Measurements from ENCODE around the gene BST2.

BST2 gene

DNA sequence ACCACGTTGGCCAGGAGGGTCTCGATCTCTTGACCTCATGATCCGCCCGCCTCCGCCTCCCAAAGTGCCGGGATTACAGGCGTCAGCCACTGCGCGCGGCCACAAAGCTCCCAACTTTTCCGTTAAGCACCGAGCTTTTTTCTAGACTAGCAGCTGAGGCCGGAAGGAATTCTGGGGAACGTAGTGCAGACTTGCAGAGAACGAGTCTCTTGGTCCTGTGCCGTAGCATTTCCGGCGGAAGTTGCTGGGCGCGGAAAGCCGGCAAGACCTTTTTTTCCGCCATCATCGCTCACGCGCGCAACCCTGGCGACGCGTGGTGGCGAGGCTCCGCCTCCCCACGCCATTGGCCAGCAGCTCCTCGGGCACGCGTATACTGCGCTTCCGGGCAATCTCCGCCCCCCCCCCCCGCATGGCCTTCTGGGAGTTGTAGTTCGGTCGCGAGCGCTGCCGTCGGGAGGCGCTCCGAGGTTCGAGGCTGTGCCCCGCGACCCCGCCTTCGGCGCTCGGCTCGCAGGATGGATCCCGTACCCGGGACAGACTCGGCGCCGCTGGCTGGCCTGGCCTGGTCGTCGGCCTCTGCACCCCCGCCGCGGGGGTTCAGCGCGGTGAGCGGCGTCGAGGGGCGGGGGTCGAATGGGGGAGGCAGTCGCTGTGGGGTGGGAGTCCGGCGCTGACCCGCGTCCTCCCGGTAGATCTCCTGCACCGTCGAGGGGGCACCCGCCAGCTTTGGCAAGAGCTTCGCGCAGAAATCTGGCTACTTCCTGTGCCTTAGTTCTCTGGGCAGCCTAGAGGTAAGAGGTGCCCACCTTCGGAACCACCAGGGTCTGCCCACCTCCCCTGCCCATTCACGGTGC is 14.4 kb upstream of the BST2 start, which contains the start of gene MVB12A:
MVB12A (plus strand) TSS at position 427 of the 854 bp plus-strand sequence; CDS start at position 516, 89 bp downstream.
- peak; percentile 82 to 92 (median 91) for DNase-seq (ENCODE audit: low read depth in 4 of 4, low spot score in 1 of 4)

GRCh38 chr19:17419154-17419620 is 13.8 kb upstream of the BST2 start:
- DNase-seq (ENCODE audit: low read depth in 4 of 4, low spot score in 1 of 4): no peak

DNA sequence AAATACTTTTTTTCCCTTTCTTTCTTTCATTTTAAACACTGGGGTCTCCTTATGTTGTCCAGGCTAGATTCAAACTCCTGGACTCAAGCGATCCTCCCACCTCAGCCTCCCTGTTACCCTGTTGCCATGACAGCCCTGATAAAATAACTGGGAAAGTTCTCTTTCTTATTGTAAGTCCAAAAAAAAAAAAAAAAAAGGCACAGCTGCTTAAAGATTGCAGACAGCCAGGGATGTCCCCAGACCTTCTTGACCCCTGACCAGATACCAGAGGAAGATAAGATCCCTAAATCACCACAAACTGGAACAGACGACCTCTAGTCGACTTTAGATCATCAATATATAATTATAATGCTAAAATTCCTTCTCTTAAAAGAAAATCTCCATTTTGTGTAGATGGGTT is 13.3 kb upstream of the BST2 start:
- no peak for DNase-seq (ENCODE audit: low read depth in 4 of 4, low spot score in 1 of 4)

- DNase-seq (ENCODE audit: low read depth in 4 of 4, low spot score in 1 of 4): no peak
Observed at GRCh38 chr19:17415121-17415520, 9.7 kb upstream of the BST2 start.

- DNase-seq (ENCODE audit: low read depth in 4 of 4, low spot score in 1 of 4): no peak
Observed at GRCh38 chr19:17414097-17414496, 8.7 kb upstream of the BST2 start.

DNA sequence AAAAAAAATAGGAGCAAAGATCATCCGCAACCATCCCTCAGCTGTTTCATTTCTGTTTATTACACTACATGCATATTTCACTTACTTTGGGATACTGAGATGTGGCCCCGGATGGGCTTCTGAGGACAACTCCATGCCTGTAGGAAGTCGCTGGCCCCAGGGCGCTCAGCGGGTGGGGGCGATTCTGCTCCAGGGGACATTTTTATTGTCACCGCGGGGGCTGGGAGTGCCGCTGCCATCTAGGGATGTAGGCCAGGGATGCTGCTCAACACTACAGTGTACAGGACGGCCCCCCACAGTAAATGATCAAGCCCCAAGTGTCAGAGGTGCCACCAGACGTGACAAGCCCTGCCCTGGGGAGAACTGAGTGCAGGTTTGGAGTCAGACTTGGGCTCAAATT is 6.4 kb upstream of the BST2 start:
- no peak for DNase-seq (ENCODE audit: low read depth in 4 of 4, low spot score in 1 of 4)

GRCh38 chr19:17409990-17410389 is 4.6 kb upstream of the BST2 start:
- no peak for DNase-seq (ENCODE audit: low read depth in 4 of 4, low spot score in 1 of 4)

DNA sequence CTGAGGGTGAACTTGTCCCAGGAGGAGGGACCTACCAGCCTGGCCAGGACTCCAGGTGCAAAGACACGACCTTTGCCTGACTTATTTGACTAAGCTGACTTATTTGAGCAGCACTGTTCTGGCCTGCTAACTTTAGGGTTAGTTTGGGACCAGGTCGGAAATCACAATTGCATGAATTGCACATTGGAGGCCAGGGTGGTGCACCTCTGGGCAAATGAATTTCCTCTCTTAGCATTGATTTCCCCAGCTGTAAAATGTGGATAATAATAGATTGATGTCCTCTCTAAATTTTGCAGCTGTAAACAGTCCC is 1.4 kb upstream of the BST2 start:
- no peak for DNase-seq (ENCODE audit: low read depth in 4 of 4, low spot score in 1 of 4)

GRCh38 chr19:17406046-17406886 is 836 bp upstream of the BST2 start:
- no peak for DNase-seq (ENCODE audit: low read depth in 4 of 4, low spot score in 1 of 4)

DNA sequence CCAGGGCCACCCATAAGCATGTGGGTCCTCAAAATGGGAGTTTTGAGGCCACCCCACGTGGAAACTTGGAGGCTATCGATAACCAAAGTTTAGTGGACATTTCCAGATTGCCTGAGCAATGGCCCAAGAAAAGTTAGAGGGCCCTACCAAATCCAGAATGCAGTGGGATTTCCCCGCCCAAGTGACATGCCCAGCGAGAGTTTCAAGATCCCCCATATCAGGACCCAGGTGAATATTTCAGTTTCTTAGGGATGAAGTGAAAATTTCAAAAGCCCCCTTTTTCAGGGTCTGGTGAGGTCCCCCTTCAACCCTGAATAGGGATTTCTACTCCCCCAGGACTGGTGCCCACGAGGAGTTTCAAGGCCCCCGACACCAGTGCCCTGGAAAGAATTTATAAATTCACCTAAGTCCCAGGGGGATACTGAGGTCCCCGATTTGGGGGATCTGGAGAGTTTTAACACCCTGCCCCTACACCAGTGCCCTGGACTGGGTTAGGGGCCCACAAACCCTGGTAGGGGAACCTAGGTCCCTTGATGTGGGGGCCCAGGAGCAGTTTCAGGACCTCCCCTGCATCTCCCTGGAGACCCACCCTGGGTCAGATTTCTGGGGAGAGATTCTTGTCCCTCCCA is 695 bp downstream of the BST2 start:
- no peak for DNase-seq (ENCODE audit: low read depth in 4 of 4, low spot score in 1 of 4)

DNA sequence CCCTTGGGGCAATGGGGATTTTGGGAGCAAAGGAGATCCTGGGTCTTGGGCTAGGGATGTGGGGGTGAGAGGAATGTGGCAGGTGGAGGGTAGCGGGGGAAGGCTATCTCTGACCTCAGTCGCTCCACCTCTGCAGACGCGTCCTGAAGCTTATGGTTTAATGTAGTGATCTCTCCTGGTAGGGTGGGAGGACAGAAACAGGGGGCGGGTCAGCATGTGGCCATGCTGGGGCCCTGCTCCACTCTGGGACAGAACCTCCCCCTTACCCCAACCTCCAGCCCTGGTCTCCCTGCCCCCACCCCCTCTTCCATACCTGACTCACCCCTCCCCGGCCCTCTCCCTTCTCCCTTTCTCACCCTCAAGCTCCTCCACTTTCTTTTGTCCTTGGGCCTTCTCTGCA is 1.4 kb downstream of the BST2 start:
- no peak for DNase-seq (ENCODE audit: low read depth in 4 of 4, low spot score in 1 of 4)

GRCh38 chr19:17402982-17403855 is 2.2 kb downstream of the BST2 start:
- DNase-seq (ENCODE audit: low read depth in 4 of 4, low spot score in 1 of 4): no peak

DNA sequence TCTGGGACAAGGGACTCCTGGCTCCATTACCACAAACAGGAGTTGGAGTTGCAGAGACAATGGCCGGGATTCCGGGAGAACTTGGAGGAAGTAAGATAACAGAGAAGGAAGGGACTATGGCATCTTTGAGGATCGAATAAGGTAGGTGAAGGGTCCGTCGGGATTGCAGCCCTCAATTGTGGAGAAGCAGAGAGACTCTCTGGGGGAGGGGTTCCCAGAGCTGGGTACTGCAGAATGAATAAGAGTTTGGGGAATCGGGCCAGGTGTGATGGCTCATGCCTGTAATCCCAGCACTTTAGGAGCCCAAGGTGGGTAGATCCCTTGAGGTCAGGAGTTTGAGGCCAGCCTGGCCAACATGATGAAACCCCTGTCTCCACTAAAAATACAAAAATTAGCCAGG is 3.8 kb downstream of the BST2 start:
- DNase-seq (ENCODE audit: low read depth in 4 of 4, low spot score in 1 of 4): no peak

DNA sequence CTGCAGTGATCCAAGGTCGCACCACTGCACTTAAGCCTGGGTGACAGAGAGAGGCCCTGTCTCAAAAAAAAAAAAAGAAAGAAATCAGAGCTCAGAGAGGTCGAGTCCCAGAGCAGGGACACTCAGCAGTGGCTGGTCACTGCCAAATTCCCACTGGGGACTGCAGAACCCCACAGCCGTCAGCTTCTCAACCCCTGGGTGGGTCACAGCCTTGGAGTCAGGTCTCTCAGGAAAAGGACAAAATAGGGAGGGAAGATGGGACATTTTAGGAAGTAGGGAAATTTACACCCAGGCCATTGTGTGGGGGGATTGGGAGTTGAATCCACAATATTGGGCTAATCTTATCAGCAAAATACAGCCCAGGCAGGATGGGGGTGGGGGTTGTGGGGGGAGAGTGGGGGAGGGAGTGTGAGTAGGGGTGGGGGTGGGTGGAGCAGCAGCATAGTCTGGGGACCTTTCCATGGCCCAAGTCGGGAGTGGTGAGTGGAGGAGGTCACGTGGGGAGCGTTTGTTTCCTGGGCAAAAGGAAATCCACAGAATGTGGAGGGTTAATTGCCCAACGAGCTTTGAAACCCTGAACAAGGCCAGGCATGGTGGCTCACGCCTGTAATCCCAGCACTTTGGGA is 6.4 kb downstream of the BST2 start:
- no peak for DNase-seq (ENCODE audit: low read depth in 4 of 4, low spot score in 1 of 4)

DNA sequence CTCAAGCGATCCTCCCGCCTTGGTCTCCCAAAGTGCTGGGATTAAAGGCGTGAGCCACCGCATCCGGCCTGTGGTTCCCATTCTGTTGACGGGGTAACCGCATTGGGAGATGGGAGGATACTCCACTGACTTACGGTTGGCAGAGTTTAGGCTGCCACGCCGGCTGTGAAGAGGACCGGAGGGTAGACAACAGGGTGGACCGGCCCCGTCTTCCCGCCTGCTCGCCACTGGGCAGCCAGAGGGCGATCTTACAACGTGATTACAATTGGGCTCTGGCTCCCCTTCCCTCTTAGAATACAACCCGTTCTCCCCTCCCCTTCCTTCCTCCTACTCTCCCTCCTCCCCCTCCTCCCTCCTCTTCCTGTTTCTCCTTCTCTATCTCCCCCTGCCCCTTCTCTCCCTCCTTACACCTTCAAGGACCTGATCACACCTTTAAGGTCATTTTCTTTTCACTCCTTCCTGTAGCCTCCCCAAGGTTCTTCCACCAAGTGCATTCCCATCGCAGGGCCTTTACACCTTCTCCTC is 10.5 kb downstream of the BST2 start:
- DNase-seq (ENCODE audit: low read depth in 4 of 4, low spot score in 1 of 4): peak in 3 of 4 experiments; percentile 53 to 69 (median 67)

DNA sequence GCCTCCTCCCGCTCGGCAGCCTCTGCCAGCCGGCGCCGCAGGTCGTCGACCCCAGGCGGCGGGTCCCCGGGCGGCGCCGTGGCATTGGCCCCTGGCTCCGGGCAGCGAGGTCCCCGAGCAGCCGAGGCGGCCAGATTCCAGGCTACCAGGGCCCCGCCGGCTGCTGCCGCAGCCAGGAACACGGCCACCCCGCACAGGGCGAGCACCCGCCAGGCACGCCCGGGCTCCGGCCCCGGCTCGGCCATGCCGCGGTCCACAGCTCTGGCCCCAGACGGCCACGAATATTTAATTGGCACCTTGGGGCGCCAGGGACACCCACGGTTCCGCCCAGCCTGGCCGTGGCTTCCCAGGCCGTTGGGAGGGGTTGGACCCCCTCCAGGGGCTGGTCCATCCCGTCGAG is 11.5 kb downstream of the BST2 start, which contains the start of gene CCDC194:
CCDC194 (minus strand) TSS at position 283 of the 400 bp plus-strand sequence; CDS start at position 245, 38 bp downstream.
- no peak for DNase-seq (ENCODE audit: low read depth in 4 of 4, low spot score in 1 of 4)

- no peak for DNase-seq (ENCODE audit: low read depth in 4 of 4, low spot score in 1 of 4)
Observed at GRCh38 chr19:17393002-17393401, 12.4 kb downstream of the BST2 start.

GRCh38 chr19:17391371-17392151 is 13.9 kb downstream of the BST2 start:
- no peak for DNase-seq (ENCODE audit: low read depth in 4 of 4, low spot score in 1 of 4)
